GM21515 (cell line): ENCODE results near the gene C2CD2.
"Not testable (repeated sequence)": the region's sequence is repeated elsewhere in the genome, so short reads cannot be mapped to it uniquely, and the experiment has no call there.

Experiments used
- ATAC-seq: cut with Tn5 transposase; IDR thresholded peaks from one replicate; pipeline ENCODE4 v1.9.1; 2021; ENCODE audit not compliant: unreplicated experiment

Gene C2CD2

DNA sequence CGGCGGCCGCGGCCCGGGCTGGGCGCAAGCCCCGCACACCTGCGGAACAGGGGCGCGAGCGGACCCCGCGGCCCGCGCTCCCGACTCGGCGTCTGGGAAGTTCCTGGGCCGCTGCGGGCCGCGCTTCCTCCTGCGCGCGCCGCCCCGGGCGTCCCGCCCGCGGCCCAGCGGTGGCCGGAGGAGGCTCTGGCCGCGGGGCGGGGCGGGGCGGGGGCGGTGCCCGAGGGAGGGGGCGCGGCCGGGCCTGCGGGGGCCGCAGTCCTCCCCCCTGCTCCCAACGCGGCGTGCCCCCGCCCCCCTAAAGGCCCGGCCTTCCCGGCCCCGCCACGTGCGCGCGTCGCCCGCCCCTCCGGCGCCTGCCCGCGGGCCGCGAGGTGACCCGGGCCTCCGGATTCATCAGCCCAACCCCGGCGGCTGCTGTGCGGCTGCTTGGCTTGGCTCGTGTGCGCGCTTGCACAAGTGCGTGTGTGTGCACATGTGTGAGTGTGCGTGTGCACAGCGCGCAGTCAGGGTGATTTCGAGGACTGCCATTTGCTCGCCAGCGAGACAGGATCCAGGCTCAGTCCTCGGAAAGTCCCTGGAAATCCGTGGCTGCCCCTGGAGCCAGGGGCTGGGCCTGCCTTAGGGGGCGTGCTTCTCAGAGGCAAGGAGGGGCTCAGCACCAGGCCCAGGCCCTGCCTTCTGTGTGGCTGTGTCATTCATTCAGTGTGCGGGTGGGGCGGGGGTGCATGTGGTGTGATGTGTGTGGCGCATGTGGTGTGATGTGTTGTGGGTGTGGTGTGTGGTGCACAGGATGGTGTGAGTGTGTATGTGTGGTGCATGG lies at the start of gene C2CD2:
TSS of gene C2CD2 (minus strand) at position 188 of the 823 bp plus-strand sequence. CDS start 370 bp downstream, outside the sequence.
- peak; percentile 39 for ATAC-seq

DNA sequence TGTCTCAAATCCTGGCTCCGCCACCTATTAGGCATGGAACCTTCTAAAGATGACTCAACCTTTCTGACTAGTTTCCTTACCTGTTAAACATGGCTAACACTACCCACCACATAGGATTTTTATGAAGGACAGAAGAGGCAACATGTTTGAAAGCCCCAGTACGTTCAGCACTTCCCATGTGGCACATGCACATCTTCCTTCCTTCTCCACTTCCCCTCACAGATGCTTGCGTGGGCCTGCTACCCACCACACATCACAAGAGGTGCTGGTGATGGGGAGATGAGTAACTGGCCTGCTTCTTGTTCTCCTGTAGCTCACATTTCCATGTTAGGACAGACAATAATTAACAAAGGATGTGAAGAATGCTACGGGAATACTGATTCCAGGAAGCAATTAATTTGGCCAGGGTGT lies 49.2 kb upstream of the C2CD2 start:
- peak; percentile 9 for ATAC-seq

GRCh38 chr21:42002421-42002958 lies 48.7 kb upstream of the C2CD2 start:
- ATAC-seq, result peak; percentile 59

DNA sequence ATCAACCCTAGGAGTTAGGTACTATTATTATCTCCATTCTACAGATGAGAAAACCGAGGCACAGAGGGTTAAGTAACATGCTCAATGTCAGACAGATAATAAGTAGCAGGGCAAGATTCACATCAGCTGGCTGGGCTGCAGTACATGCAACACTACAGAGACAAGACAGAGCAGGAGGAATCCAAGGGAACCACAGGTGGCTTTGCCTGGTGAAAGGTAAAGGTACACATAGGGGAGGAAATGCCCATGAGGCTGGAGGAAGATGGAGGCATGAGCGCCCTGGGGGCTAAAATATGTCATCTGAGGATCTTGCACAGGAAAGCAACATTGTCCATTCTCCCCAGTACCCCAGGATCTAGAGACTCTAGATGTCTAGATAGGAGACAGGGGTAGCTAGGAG lies 48.0 kb upstream of the C2CD2 start:
- ATAC-seq, result no peak

- no peak for ATAC-seq
Observed at GRCh38 chr21:42000908-42001307, 47.1 kb upstream of the C2CD2 start.

DNA sequence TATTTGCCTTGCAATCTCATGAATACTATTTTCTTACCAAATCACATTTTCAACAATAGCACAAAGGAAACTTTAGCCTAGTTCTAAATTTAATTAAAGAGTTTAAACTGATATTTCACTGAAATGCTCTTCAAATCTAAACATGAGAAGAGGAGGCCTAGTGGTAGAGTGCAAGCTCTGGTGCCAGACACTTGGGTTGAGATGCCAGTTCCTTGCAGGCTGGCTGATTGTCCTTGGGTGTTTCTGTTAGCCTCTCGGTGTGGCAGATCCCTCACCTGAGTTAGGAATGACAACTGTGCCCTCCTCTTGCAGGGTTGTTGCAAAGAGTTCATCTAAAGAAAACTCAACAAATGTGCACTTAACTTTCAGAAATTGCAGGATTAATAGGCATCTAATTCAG lies 43.8 kb upstream of the C2CD2 start:
- ATAC-seq, result no peak

- ATAC-seq, result no peak
Observed at GRCh38 chr21:41995577-41995976, 41.8 kb upstream of the C2CD2 start.

- ATAC-seq, result not testable (repeated sequence)
Observed at GRCh38 chr21:41994613-41995012, 40.8 kb upstream of the C2CD2 start.

DNA sequence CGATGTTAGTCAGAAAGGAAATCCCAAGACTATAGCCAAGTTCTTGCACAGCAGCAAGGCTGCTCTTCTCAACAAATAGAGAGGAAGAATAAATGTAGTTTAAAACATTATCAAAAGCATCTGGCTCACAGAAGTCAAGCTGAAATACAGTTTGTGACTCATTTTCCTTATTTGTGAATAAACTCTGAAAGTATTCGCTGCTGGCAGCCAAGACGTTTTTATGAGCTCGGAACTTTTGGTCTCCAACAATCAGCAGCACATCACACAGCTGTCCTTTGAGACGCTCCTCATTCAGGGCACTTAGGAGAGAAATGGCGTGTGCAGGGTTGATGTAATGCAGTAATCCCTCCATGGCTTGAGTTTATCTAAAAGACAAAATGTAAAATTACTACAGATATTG lies 39.9 kb upstream of the C2CD2 start:
- ATAC-seq, result no peak

DNA sequence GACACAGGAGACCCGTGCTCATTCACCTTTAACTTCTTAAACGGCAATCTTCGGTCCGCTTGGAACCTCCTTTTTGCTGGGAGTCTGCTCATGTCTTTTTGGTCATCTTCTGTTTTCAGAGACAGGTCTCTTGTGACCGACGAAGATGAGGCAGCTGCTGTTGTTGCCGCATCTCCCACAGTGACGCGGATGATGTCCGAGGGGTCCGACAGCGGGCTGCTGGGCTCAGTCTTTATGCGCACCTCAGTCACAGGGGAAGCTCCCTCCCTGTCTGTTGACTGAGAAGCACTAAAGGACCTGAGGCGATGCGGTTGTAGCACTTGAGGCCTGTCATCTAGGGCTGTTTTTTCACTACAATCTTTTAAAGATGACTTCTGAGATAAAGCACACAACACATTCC lies 38.8 kb upstream of the C2CD2 start:
- ATAC-seq, result no peak

- no peak for ATAC-seq
Observed at GRCh38 chr21:41991659-41992058, 37.8 kb upstream of the C2CD2 start.

DNA sequence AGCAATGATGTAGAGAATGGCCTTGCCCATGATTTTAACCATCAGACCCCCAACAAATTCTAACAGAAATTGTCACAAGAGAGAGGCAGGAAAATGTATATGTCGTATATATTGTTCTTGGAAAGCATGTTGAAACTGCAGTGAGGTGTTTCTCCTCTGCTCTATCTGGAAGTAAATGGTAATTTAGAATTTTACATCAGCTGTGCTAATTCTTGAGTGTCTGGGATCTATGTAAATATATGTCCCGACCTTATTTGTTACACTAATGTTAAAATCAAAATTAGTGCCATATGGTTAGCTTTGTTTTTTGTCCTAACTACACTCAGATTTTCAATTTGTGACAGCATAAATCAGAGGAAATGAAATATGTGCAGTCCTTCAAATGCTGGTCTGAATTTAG lies 35.9 kb upstream of the C2CD2 start:
- no peak for ATAC-seq

DNA sequence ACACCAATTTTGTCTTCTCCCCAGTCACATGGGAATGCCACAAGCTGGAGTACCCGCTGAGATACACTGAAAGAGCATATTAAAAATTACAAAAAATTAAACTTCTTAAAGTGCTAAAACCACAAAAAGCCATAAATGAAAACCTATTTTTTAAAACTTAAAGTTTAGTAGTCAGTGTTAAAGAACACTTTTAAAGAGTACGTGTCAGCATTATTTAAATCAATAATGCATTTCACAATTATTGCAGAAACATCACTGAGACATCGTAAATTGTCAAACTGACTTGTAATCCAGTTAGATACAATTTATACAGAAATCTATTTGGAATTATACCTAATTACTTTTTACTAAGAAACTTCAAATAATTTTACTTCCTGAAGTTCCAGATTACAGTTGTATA lies 33.5 kb upstream of the C2CD2 start:
- ATAC-seq, result no peak

GRCh38 chr21:41985662-41986416 lies 32.0 kb upstream of the C2CD2 start:
- no peak for ATAC-seq

DNA sequence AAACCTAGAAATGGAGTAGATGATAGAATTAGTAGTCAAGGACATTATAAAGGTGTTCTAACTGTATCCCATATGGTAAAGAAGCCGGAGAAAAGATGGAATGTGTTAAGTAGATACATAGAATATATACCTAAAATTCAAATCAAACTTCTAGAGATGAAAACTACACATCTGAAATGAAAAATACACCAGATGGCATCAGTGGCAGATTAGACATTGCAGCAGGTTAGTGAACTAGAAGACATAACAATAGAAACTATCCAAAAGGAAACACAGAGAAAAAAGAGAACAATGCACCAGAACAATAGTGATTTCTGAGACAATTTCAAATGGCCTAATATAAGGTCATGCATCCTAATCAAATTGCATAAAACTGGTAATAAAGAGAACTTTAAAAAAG lies 29.4 kb upstream of the C2CD2 start:
- no peak for ATAC-seq

DNA sequence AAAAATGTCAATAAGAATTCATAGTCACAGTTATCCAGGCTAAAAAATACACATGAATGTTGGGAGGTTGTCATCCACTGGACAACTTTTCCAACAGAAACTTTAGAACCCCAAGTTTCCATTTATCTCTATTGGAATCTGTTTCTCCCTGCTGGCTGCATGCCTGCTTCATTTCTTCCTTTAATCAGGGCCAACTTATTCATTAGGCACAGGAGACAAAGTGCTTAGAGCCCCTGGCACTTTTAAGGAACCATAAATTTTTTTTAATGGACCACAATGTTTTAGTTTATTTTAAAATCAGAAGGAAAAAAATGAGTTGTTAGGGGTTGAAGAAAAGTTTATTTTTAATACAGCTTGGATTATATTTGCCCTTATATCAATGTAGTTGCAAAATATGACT lies 26.7 kb upstream of the C2CD2 start:
- no peak for ATAC-seq

DNA sequence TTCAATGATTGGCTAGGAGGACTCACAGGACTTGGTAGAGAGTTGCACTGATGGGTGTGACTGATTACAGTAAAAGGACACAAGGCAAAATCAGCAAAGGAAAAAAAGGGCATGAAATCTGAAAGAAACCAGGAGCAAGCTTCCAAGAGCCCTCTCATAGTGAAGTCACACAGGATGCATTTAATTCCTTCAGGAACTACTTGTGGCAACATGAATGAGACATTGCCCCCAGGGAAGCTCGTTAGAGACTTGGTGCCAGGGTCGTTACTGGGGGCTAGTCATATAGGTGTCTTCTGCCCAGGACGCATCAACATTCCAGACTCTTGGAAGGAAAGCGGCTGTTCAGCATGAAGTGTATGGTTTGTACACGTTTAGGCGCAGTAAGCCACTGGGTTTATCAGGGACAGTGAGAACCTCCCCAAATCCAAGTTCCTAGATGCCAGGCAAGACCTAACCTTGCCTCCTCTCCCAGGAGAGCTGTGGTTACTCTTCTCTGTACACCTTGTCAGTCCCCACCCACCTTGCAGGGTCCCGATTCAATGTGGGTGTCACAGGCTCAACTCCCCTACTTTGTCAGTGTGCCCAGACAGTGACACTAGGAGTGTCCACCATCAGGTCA lies 26.0 kb upstream of the C2CD2 start:
- no peak for ATAC-seq

- no peak for ATAC-seq
Observed at GRCh38 chr21:41979335-41979734, 25.5 kb upstream of the C2CD2 start.

DNA sequence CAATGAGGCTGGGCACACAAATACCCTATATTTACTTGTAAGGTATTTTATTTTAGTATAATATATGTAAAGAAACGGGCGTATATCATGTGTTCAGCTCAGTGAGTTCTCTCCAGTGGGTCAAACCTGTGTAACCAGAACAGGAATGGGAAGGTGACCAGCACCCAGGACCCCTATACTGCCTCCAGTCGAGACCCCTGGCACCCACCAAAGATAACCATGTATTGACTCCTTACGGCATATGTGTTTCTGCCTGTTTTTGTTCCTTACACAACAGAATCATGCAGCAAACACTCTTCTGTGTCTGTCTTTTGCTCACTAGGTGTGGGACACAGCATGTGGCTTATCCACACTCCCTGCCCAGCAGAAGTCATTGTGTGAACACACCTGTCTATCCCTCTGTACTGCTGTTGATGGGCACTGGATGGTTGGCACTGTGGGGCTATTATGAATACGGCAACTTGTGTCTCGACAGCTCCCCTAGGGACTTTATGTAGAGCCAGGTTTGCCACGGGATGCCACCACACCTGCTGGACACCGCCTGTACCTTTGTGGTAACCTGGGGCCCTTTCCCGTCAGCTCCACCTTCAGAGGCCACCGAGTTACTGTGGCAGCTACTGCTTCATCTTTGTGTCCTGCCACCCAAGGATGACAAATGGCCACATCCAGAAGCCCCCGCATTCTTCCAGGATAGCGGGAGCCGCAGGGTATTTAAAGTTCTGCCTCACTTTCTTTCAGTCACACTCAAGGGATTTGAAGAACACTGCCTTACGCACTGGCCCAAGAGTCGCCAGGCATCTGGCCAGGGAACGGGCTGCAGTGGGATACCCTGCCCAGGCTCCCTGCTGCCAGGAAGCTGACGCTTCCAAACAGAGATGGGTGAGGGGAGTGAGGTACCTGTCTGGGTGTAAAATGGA lies 23.5 kb upstream of the C2CD2 start:
- no peak for ATAC-seq

GRCh38 chr21:41976611-41977010 lies 22.8 kb upstream of the C2CD2 start:
- no peak for ATAC-seq
